ENCODE measurements around the gene DGKI.

DGKI gene

DNA sequence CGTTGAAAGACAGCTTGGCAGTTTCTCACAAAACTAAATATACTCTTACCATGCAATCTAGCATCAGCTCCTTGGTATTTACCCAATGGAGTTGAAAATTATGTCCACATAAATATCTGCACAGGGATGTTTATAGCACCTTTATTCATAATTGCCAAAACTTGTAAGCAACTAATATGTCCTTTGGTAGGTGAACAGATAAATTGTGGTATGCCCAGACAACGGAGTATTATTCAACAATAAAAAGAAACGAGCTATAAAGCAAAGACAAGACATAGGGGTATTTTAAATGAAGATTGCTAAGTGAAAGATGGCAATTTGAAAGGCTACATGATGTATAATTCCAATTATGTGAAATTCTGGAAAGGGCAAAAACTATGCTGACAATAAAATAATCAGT lies 340.7 kb downstream of the DGKI start:
- Histone ChIP-seq H3K9ac (ENCODE audit: insufficient read length, low read depth) (no peak overlapping the region), H3K27me3 (ENCODE audit: insufficient read depth, insufficient read length) (no peaks in the 10 kb centered on the region), H3K36me3 (ENCODE audit: insufficient read depth, insufficient read length, low read length) (no peaks in the 10 kb centered on the region), H3K4me1 (ENCODE audit: insufficient read depth, insufficient read length) (no peaks in the 10 kb centered on the region), H3K9me3 (ENCODE audit: insufficient read depth, low read length) (no peaks in the 10 kb centered on the region), H3K4me3 (ENCODE audit: insufficient read length, low read depth) (no peak overlapping the region)
- no peak for DNase-seq (ENCODE audit: low read depth, low spot score)
- no peak for TF ChIP-seq YY1 (IDR thresholded peaks at IDR 0.05; ENCODE audit: insufficient read depth, insufficient read length)
- TF ChIP-seq ZNF274 (IDR thresholded peaks at IDR 0.05; ENCODE audit: low read depth, low read length): no peak
- TF ChIP-seq SUZ12 (IDR thresholded peaks at IDR 0.05; ENCODE audit: extremely low read depth, insufficient read depth, insufficient read length): no peak

DNA sequence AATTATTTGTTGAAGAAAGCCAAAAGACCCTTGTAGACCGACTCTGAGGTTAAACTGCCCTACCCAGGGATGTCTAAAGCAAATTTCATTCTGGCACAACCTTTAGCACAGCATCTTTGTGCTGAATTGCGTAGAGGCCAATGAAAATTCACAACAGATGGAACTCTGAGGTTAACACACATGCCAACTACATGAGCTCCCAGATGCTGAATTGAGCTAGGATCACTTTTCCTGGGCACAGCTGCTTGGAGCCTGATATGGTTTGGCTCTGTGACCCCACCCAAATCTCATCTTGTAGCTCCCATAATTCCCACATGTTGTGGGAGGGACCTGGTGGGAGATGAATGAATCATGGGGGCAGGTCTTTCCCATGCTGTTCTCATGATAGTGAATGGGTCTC lies 345.2 kb downstream of the DGKI start:
- TF ChIP-seq YY1 (IDR thresholded peaks at IDR 0.05; ENCODE audit: insufficient read depth, insufficient read length): no peak
- TF ChIP-seq ZNF274 (IDR thresholded peaks at IDR 0.05; ENCODE audit: low read depth, low read length): no peak
- TF ChIP-seq SUZ12 (IDR thresholded peaks at IDR 0.05; ENCODE audit: extremely low read depth, insufficient read depth, insufficient read length): no peak
- DNase-seq (ENCODE audit: low read depth, low spot score): no peak
- no peak overlapping the region for H3K9ac ChIP-seq (ENCODE audit: insufficient read length, low read depth)
- no peaks in the 10 kb centered on the region for H3K4me1 ChIP-seq (ENCODE audit: insufficient read depth, insufficient read length)
- H3K27me3 ChIP-seq (ENCODE audit: insufficient read depth, insufficient read length): no peaks in the 10 kb centered on the region
- H3K9me3 ChIP-seq (ENCODE audit: insufficient read depth, low read length): no peaks in the 10 kb centered on the region
- H3K4me3 ChIP-seq (ENCODE audit: insufficient read length, low read depth): no peak overlapping the region
- no peaks in the 10 kb centered on the region for H3K36me3 ChIP-seq (ENCODE audit: insufficient read depth, insufficient read length, low read length)

DNA sequence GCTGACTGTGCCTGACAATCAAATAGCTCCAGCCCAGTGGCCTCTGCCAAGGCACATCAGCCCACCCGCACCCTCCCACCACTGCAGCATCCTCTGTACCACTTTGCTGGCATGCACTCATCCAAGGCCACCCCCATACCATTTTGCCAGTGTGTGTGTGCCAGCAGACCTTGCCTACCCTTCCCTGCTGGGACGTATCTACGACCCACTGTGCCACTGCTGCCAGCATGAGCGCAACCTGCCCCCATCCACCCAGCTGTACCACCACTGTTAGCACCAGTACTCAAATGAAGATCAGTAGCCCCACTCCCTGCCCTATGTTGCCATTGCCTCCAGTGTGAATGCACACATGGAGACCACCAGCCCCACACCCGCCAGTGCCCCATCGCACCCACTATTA lies 353.9 kb downstream of the DGKI start:
- Histone ChIP-seq H3K4me1 (ENCODE audit: insufficient read depth, insufficient read length) (no peaks in the 10 kb centered on the region), H3K9ac (ENCODE audit: insufficient read length, low read depth) (no peak overlapping the region), H3K4me3 (ENCODE audit: insufficient read length, low read depth) (no peak overlapping the region), H3K9me3 (ENCODE audit: insufficient read depth, low read length) (peaks cover 5% of the 10 kb centered on the region; the same call in 1 of the 2 replicates), H3K36me3 (ENCODE audit: insufficient read depth, insufficient read length, low read length) (no peaks in the 10 kb centered on the region), H3K27me3 (ENCODE audit: insufficient read depth, insufficient read length) (no peaks in the 10 kb centered on the region)
- no peak for TF ChIP-seq ZNF274 (IDR thresholded peaks at IDR 0.05; ENCODE audit: low read depth, low read length)
- TF ChIP-seq SUZ12 (IDR thresholded peaks at IDR 0.05; ENCODE audit: extremely low read depth, insufficient read depth, insufficient read length): no peak
- TF ChIP-seq YY1 (IDR thresholded peaks at IDR 0.05; ENCODE audit: insufficient read depth, insufficient read length): no peak
- no peak for DNase-seq (ENCODE audit: low read depth, low spot score)

DNA sequence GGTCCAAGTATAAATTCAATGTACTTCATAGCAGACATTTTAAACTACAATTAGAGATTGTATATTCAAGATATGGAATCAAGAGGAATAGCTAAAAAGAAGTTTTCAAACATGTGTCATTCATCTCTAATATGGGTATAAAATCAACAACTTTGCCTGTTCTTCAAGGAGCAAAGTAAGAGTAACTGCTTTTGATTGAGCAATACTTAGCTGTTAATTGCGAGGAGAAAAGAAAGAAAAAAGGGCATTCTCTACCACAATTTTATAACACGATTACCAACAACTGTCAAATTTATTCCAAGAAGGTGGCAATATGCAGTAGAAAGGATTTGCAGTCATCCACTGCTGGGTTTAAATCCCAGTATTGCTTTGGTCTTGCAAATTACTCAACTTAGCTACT lies 356.9 kb downstream of the DGKI start:
- Histone ChIP-seq H3K27me3 (ENCODE audit: insufficient read depth, insufficient read length) (no peaks in the 10 kb centered on the region), H3K4me3 (ENCODE audit: insufficient read length, low read depth) (no peak overlapping the region), H3K9ac (ENCODE audit: insufficient read length, low read depth) (no peak overlapping the region), H3K4me1 (ENCODE audit: insufficient read depth, insufficient read length) (no peaks in the 10 kb centered on the region), H3K36me3 (ENCODE audit: insufficient read depth, insufficient read length, low read length) (no peaks in the 10 kb centered on the region), H3K9me3 (ENCODE audit: insufficient read depth, low read length) (peaks cover 5% of the 10 kb centered on the region; the same call in 1 of the 2 replicates)
- TF ChIP-seq ZNF274 (IDR thresholded peaks at IDR 0.05; ENCODE audit: low read depth, low read length) (no peak), SUZ12 (IDR thresholded peaks at IDR 0.05; ENCODE audit: extremely low read depth, insufficient read depth, insufficient read length) (no peak), YY1 (IDR thresholded peaks at IDR 0.05; ENCODE audit: insufficient read depth, insufficient read length) (no peak)
- DNase-seq (ENCODE audit: low read depth, low spot score): no peak

DNA sequence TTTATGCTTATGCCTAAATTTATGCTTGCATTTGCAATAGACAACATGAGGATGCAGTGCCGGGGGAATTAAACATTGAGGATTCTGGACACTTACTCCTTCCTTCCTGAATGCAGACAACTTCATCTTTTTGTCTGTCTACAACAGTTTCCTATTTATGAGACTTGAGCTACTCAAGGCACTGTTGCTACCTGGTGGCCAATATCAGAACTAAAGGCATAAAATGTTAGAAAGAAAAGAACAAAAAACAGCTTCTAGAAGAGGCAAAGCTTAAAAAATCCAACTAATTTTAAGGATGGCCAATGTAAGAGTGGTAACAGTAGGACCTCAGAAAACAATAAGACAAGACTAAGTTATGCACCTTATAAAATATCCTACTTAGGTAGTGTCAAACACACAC lies 358.7 kb downstream of the DGKI start:
- no peak overlapping the region for H3K4me3 ChIP-seq (ENCODE audit: insufficient read length, low read depth)
- H3K27me3 ChIP-seq (ENCODE audit: insufficient read depth, insufficient read length): no peaks in the 10 kb centered on the region
- no peaks in the 10 kb centered on the region; the same call in 1 of the 2 replicates for H3K9me3 ChIP-seq (ENCODE audit: insufficient read depth, low read length)
- no peak for TF ChIP-seq SUZ12 (IDR thresholded peaks at IDR 0.05; ENCODE audit: extremely low read depth, insufficient read depth, insufficient read length)
- no peak for TF ChIP-seq ZNF274 (IDR thresholded peaks at IDR 0.05; ENCODE audit: low read depth, low read length)
- no peak for TF ChIP-seq YY1 (IDR thresholded peaks at IDR 0.05; ENCODE audit: insufficient read depth, insufficient read length)
- no peak for DNase-seq (ENCODE audit: low read depth, low spot score)
- H3K9ac ChIP-seq (ENCODE audit: insufficient read length, low read depth): no peak overlapping the region
- H3K36me3 ChIP-seq (ENCODE audit: insufficient read depth, insufficient read length, low read length): no peaks in the 10 kb centered on the region
- H3K4me1 ChIP-seq (ENCODE audit: insufficient read depth, insufficient read length): no peaks in the 10 kb centered on the region

DNA sequence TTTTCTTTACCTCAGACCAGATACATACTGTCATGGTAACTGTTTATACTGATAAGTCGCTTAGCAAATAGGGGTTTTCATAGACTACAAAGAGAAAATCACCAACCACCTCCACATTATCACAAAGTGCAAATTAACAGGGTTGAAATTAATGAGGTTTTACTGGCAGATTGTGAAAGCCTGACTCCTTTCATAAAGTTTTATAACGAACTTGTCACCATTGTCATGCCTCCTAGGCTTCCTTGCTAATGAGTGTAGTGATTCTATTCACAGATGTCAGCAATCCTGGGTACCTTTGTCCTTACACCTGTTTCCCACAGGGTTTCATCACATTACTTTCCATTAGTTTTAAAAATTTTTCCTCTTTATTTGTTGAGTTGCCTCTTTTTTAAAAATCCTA lies 361.0 kb downstream of the DGKI start:
- TF ChIP-seq YY1 (IDR thresholded peaks at IDR 0.05; ENCODE audit: insufficient read depth, insufficient read length) (no peak), SUZ12 (IDR thresholded peaks at IDR 0.05; ENCODE audit: extremely low read depth, insufficient read depth, insufficient read length) (no peak), ZNF274 (IDR thresholded peaks at IDR 0.05; ENCODE audit: low read depth, low read length) (no peak)
- Histone ChIP-seq H3K36me3 (ENCODE audit: insufficient read depth, insufficient read length, low read length) (no peaks in the 10 kb centered on the region), H3K9me3 (ENCODE audit: insufficient read depth, low read length) (no peaks in the 10 kb centered on the region), H3K4me1 (ENCODE audit: insufficient read depth, insufficient read length) (no peaks in the 10 kb centered on the region), H3K27me3 (ENCODE audit: insufficient read depth, insufficient read length) (no peaks in the 10 kb centered on the region), H3K9ac (ENCODE audit: insufficient read length, low read depth) (no peak overlapping the region), H3K4me3 (ENCODE audit: insufficient read length, low read depth) (no peak overlapping the region)
- no peak for DNase-seq (ENCODE audit: low read depth, low spot score)

DNA sequence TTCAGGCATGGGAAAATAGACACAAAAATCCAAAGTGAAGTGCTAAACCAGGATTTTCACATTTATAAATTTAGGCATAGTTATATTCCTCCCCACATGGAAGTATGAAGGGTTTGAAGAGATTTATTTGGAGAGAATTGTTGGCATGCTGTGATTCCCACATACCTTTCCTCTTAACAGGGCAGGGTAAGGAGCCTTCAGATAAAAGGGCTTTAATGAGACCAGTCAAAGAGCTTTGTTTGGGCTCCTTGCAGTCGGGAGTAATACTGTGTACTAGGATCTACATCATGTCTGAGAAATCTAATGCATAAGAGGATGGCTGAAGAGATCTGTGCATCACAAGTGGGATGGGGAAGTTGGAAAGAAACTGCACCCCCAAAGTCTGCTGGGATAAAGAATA lies 362.4 kb downstream of the DGKI start:
- no peak for DNase-seq (ENCODE audit: low read depth, low spot score)
- Histone ChIP-seq H3K9me3 (ENCODE audit: insufficient read depth, low read length) (no peaks in the 10 kb centered on the region), H3K4me1 (ENCODE audit: insufficient read depth, insufficient read length) (no peaks in the 10 kb centered on the region), H3K9ac (ENCODE audit: insufficient read length, low read depth) (no peak overlapping the region), H3K4me3 (ENCODE audit: insufficient read length, low read depth) (no peak overlapping the region), H3K36me3 (ENCODE audit: insufficient read depth, insufficient read length, low read length) (no peaks in the 10 kb centered on the region), H3K27me3 (ENCODE audit: insufficient read depth, insufficient read length) (no peaks in the 10 kb centered on the region)
- TF ChIP-seq SUZ12 (IDR thresholded peaks at IDR 0.05; ENCODE audit: extremely low read depth, insufficient read depth, insufficient read length): no peak
- no peak for TF ChIP-seq YY1 (IDR thresholded peaks at IDR 0.05; ENCODE audit: insufficient read depth, insufficient read length)
- TF ChIP-seq ZNF274 (IDR thresholded peaks at IDR 0.05; ENCODE audit: low read depth, low read length): no peak

Data from NT2/D1 (cell line).